Liver (tissue), 3 donors: Measurements from ENCODE around the gene PLD4.

ENCODE experiments used
- ATF3 ChIP-seq: IDR thresholded peaks from 2 replicates; pipeline ENCODE4 v1.6.1; 2016; ENCODE audit warnings: antibody characterized with exemption
- GABPA ChIP-seq, 2 donors: IDR thresholded peaks in 1 of 2; conservative IDR thresholded peaks in 1 of 2; 2 replicates each; pipeline ENCODE4 v1.6.1; 2016; ENCODE audit warnings: antibody characterized with exemption in 2 of 2, mild to moderate bottlenecking in 1 of 2, moderate library complexity in 1 of 2
- SP1 ChIP-seq: IDR thresholded peaks from 2 replicates; pipeline ENCODE4 v1.6.1; 2018; ENCODE audit warnings: antibody characterized with exemption, mild to moderate bottlenecking
- TAF1 ChIP-seq: conservative IDR thresholded peaks from 2 replicates; pipeline ENCODE4 v1.6.1; 2016; ENCODE audit warnings: antibody characterized with exemption, mild to moderate bottlenecking
- TF ChIP-seq, protein P1 (sequence below): fragments of 150-350 bp; IDR thresholded peaks from 2 replicates; pipeline ENCODE4 v1.5.1; 2017; ENCODE audit warnings: improper control_type of control experiment, low read depth, low read length; ENCODE audit not compliant: missing input control
- donor health status: healthy.
- donor health status: healthy.

GRCh38 chr14:104880584-104881210 lies 44.0 kb upstream of the PLD4 start:
- TF ChIP-seq, protein P1, sequence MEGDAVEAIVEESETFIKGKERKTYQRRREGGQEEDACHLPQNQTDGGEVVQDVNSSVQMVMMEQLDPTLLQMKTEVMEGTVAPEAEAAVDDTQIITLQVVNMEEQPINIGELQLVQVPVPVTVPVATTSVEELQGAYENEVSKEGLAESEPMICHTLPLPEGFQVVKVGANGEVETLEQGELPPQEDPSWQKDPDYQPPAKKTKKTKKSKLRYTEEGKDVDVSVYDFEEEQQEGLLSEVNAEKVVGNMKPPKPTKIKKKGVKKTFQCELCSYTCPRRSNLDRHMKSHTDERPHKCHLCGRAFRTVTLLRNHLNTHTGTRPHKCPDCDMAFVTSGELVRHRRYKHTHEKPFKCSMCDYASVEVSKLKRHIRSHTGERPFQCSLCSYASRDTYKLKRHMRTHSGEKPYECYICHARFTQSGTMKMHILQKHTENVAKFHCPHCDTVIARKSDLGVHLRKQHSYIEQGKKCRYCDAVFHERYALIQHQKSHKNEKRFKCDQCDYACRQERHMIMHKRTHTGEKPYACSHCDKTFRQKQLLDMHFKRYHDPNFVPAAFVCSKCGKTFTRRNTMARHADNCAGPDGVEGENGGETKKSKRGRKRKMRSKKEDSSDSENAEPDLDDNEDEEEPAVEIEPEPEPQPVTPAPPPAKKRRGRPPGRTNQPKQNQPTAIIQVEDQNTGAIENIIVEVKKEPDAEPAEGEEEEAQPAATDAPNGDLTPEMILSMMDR, result no peak
- TF ChIP-seq TAF1 (no peak), GABPA (IDR thresholded peaks at IDR 0.05 in 1 of 2, conservative IDR thresholded peaks at IDR 0.05 in 1 of 2) (no peak), SP1 (no peak), ATF3 (no peak)
